IPS DF 19.7 (cell line): Measurements from ENCODE around the gene RPL36A.

Experiments
- DNase-seq: peaks from one replicate; pipeline ENCODE4 v3.0.0-alpha.2; 2013; ENCODE audit warnings: low read depth, low spot score

Gene RPL36A

DNA sequence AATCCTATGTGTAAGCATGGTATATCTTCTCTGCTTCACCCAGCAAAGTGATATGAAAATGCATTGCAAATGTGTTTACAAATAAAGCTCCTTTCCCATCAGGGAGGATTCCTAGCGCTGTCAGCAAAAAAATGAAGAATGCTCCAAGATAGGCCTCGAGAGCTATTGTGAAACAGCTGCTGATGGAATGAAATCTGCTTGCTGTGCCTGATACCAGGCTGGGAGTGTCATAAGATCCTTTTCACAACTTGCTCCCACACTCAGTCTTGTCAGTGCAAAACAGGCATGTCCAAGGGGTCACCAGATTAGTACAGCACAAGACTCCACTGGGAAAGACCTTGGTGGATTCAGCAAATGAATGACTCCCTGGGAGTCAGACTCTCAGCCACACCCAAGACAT, 51.3 kb downstream of the RPL36A start:
- DNase-seq: no peak
